NCI-H526 treated with DMSO at 0.1 percent for 48 hours (cell line): ENCODE data around the gene ANKLE2.

Experiments
- DNase-seq: peaks from one replicate; lab custom pipeline; 2025; lab: John Stamatoyannopoulos, UW

Gene ANKLE2

GRCh38 chr12:132743831-132744230, 17.8 kb downstream of the ANKLE2 start:
- no peak for DNase-seq

GRCh38 chr12:132741620-132742019, 20.0 kb downstream of the ANKLE2 start:
- DNase-seq = no peak

- no peak for DNase-seq
Measured at GRCh38 chr12:132740652-132741051, 21.0 kb downstream of the ANKLE2 start.

GRCh38 chr12:132740313-132740646, 21.4 kb downstream of the ANKLE2 start:
- no peak for DNase-seq

GRCh38 chr12:132739600-132740312, 21.9 kb downstream of the ANKLE2 start:
- no peak for DNase-seq

GRCh38 chr12:132736913-132737312, 24.7 kb downstream of the ANKLE2 start:
- no peak for DNase-seq

- DNase-seq = no peak
Measured at GRCh38 chr12:132736378-132736777, 25.3 kb downstream of the ANKLE2 start.

- no peak for DNase-seq
Measured at GRCh38 chr12:132735496-132735895, 26.1 kb downstream of the ANKLE2 start.

- no peak for DNase-seq
Measured at GRCh38 chr12:132734206-132734605, 27.4 kb downstream of the ANKLE2 start.

GRCh38 chr12:132731574-132731973, 30.1 kb downstream of the ANKLE2 start:
- DNase-seq = no peak

- no peak for DNase-seq
Measured at GRCh38 chr12:132730353-132730752, 31.3 kb downstream of the ANKLE2 start.

- no peak for DNase-seq
Measured at GRCh38 chr12:132729541-132730320, 31.9 kb downstream of the ANKLE2 start.

GRCh38 chr12:132728502-132728901, 33.1 kb downstream of the ANKLE2 start:
- no peak for DNase-seq

- DNase-seq = no peak
Measured at GRCh38 chr12:132727091-132727794, 34.4 kb downstream of the ANKLE2 start.

- DNase-seq = no peak
Measured at GRCh38 chr12:132726386-132726785, 35.2 kb downstream of the ANKLE2 start.

- DNase-seq = no peak
Measured at GRCh38 chr12:132724506-132725241, 37.0 kb downstream of the ANKLE2 start.

GRCh38 chr12:132723764-132724140, 37.9 kb downstream of the ANKLE2 start:
- no peak for DNase-seq

- no peak for DNase-seq
Measured at GRCh38 chr12:132723015-132723763, 38.4 kb downstream of the ANKLE2 start.

- no peak for DNase-seq
Measured at GRCh38 chr12:132720606-132721345, 40.9 kb downstream of the ANKLE2 start.

- no peak for DNase-seq
Measured at GRCh38 chr12:132719954-132720324, 41.7 kb downstream of the ANKLE2 start.
